Muscle layer of duodenum (tissue), 2 donors: ENCODE data around the gene TAF5L.
"Not testable (repeated sequence)": the region's sequence is repeated elsewhere in the genome, so short reads cannot be mapped to it uniquely, and the experiment has no call there.

Experiments
- H3K27ac ChIP-seq: one replicate; pipeline ENCODE4 v1.7.0; 2013; ENCODE audit warnings: mild to moderate bottlenecking, low read length
- H3K27me3 ChIP-seq: one replicate; pipeline ENCODE4 v1.7.0; 2013; ENCODE audit warnings: low read depth, mild to moderate bottlenecking, control low read depth, low read length
- H3K36me3 ChIP-seq, 2 donors: one replicate each; pipeline ENCODE4 v1.7.0; 2013; ENCODE audit warnings: low read length in 2 of 2, control low read depth in 1 of 2, mild to moderate bottlenecking in 1 of 2; ENCODE audit not compliant: insufficient read depth in 2 of 2, control insufficient read depth in 1 of 2
- H3K4me1 ChIP-seq, 2 donors: one replicate each; pipeline ENCODE4 v1.7.0; 2013; ENCODE audit warnings: low read length in 2 of 2, mild to moderate bottlenecking in 2 of 2, control low read depth in 1 of 2, moderate library complexity in 1 of 2; ENCODE audit not compliant: insufficient read depth in 2 of 2, control insufficient read depth in 1 of 2
- H3K4me3 ChIP-seq, 2 donors: one replicate each; pipeline ENCODE4 v1.7.0; 2013; ENCODE audit warnings: low read length in 2 of 2, low read depth in 1 of 2, mild to moderate bottlenecking in 1 of 2
- H3K9me3 ChIP-seq, 2 donors: one replicate each; pipeline ENCODE4 v1.7.0; 2013; ENCODE audit warnings: low read length in 2 of 2, control low read depth in 1 of 2, mild to moderate bottlenecking in 1 of 2; ENCODE audit not compliant: control insufficient read depth in 1 of 2
- donor health status: healthy.

TAF5L gene

GRCh38 chr1:229563701-229564100 is 62.2 kb downstream of the TAF5L start:
- Histone ChIP-seq H3K27ac (peak overlapping the region; percentile 93), H3K4me1 (peaks cover 0 to 4% of the 10 kb centered on the region in 2 donors), H3K4me3 (peak overlapping the region in 1 of 2 donors; percentile 34), H3K36me3 (no peaks in the 10 kb centered on the region), H3K27me3 (no peaks in the 10 kb centered on the region), H3K9me3 (no peaks in the 10 kb centered on the region)

GRCh38 chr1:229563241-229563640 is 62.7 kb downstream of the TAF5L start:
- Histone ChIP-seq H3K9me3 (no peaks in the 10 kb centered on the region), H3K4me3 (peak overlapping the region in 1 of 2 donors; percentile 34), H3K4me1 (peaks cover 0 to 4% of the 10 kb centered on the region in 2 donors), H3K27me3 (no peaks in the 10 kb centered on the region), H3K36me3 (no peaks in the 10 kb centered on the region), H3K27ac (peak overlapping the region; percentile 93)

DNA sequence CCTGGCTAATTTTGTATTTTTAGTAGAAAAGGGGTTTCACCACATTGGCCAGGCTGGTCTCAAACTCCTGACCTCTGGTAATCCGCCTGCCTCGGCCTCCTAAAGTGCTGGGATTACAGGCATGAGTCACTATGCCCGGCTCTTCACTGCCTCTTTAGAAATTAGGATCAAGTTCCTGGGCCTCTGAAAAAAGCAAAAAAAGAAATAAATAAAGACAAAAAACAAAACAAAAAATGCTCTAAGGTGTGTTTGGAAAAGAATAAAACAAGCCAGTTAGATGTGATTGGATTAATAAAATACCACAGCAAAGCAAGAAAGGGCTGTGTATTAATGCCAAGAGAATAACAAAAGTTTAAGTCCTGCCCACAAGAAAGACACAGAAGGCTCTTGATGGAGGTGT is 63.2 kb downstream of the TAF5L start:
- Histone ChIP-seq H3K4me3 (no peak overlapping the region), H3K27ac (peak overlapping the region; percentile 93), H3K9me3 (no peaks in the 10 kb centered on the region), H3K27me3 (no peaks in the 10 kb centered on the region), H3K36me3 (no peaks in the 10 kb centered on the region), H3K4me1 (peaks cover 0 to 4% of the 10 kb centered on the region in 2 donors)

DNA sequence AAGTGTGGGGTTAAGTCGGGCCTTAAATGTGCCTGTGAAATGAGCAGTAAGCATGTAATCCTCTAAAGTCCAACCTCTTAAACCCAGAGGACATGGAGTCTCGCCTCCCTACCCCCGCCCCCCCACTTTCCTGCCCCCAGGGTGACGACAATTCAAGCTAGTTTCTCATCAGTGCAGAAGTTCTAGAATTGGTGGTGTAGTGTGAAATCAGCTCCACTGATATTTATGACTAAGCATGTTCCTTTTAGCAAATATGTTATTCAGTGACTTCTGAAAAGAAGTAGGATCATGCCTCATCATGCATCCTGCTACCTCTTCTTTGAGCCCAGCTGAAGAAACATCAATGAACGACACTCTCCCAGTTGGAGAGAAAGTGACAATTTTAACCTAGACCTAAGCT is 64.8 kb downstream of the TAF5L start:
- H3K36me3 ChIP-seq, result no peaks in the 10 kb centered on the region
- H3K27me3 ChIP-seq, result no peaks in the 10 kb centered on the region
- no peaks in the 10 kb centered on the region for H3K9me3 ChIP-seq
- H3K4me1 ChIP-seq, result peaks cover 6 to 19% of the 10 kb centered on the region in 2 donors
- no peak overlapping the region for H3K4me3 ChIP-seq
- H3K27ac ChIP-seq, result no peak overlapping the region

GRCh38 chr1:229560124-229560523 is 65.8 kb downstream of the TAF5L start:
- H3K36me3 ChIP-seq, H3K4me3 ChIP-seq, H3K27me3 ChIP-seq, H3K27ac ChIP-seq, H3K9me3 ChIP-seq: not testable (repeated sequence)
- peaks cover 6 to 26% of the 10 kb centered on the region in 2 donors for H3K4me1 ChIP-seq

DNA sequence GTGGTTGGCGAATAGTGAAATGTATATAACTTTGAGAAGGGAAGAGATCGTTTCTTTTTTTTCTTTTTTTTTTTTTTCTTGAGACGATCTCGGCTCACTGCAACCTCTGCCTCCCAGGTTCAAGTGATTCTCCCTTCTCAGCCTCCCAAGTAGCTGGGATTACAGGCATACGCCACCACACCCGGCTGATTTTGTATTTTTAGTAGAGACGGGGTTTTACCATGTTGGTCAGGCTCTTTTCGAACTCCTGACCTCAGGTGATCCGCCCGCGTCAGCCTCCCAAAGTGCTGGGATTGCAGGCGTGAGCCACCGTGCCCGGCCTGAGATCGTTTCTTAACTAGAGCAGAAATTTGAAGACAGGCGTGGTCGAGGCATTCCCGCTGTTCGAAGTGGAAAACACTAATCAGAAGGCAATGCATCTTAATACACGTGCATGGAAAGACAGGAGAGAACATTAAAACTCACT is 66.6 kb downstream of the TAF5L start:
- Histone ChIP-seq H3K4me1 (peaks cover 6 to 33% of the 10 kb centered on the region in 2 donors), H3K27ac (peak overlapping the region; percentile 63), H3K4me3 (peak overlapping the region; percentile 66 to 96)
- not testable (repeated sequence) for H3K36me3 ChIP-seq, H3K27me3 ChIP-seq, H3K9me3 ChIP-seq

- H3K4me1 ChIP-seq, result peaks cover 6 to 33% of the 10 kb centered on the region in 2 donors
- H3K4me3 ChIP-seq, result peak within 1 kb of the TSS; percentile 74 to 96
- H3K36me3 ChIP-seq, result no peaks in the 10 kb centered on the region
- no peaks in the 10 kb centered on the region for H3K9me3 ChIP-seq
- H3K27me3 ChIP-seq, result no peaks in the 10 kb centered on the region
- peak within 1 kb of the TSS; percentile 63 for H3K27ac ChIP-seq
Measured at GRCh38 chr1:229558460-229559335, 67.2 kb downstream of the TAF5L start, which contains the start of gene ABCB10. Gene ABCB10, minus strand, starts transcription at chr1:229558707. Its CDS starts 55 bp downstream, at chr1:229558652.

- Histone ChIP-seq H3K36me3 (no peaks in the 10 kb centered on the region), H3K9me3 (no peaks in the 10 kb centered on the region), H3K27ac (peak overlapping the region; percentile 53), H3K4me1 (peaks cover 6 to 33% of the 10 kb centered on the region in 2 donors), H3K4me3 (peak overlapping the region; percentile 74 to 96), H3K27me3 (no peaks in the 10 kb centered on the region)
Measured at GRCh38 chr1:229557913-229558414, 68.0 kb downstream of the TAF5L start.

DNA sequence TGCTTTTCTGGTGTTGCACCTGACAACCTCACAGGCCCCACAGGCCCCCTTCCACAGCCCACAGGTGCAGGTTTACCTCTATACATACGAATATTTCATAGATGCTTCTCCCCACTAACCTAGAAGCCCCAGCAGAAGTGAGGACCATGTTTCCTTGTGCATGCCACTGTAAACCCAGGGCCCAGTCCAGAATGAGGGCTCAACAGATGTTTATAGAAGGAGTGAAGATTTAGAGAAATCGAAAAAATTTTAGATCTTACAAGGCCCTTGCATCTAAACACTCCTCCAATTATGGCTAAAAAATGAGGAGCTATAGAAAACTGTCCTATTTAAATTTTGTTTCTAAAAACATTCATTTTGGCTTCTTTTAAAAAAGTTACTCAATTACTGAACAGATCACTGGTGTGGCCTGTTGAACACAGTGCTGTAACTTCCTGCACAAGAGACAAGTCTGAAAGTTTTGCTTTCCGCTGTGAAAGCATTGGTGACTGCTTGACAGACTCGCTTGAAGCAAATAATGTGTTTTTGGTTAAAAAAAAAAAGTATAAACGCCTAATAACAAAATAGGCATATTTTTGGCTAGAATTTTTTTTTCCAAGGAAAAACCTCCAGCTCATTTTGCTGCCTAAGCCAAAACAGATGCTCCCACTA is 68.6 kb downstream of the TAF5L start:
- Histone ChIP-seq H3K27me3 (no peaks in the 10 kb centered on the region), H3K4me3 (peak overlapping the region; percentile 74 to 85), H3K9me3 (no peaks in the 10 kb centered on the region), H3K27ac (peak overlapping the region; percentile 53), H3K4me1 (peaks cover 6 to 33% of the 10 kb centered on the region in 2 donors), H3K36me3 (no peaks in the 10 kb centered on the region)

GRCh38 chr1:229554886-229555621 is 70.9 kb downstream of the TAF5L start:
- H3K27ac ChIP-seq, result no peak overlapping the region
- peaks cover 6 to 37% of the 10 kb centered on the region in 2 donors for H3K4me1 ChIP-seq
- no peaks in the 10 kb centered on the region for H3K27me3 ChIP-seq
- H3K36me3 ChIP-seq, result no peaks in the 10 kb centered on the region
- H3K9me3 ChIP-seq, result no peaks in the 10 kb centered on the region
- H3K4me3 ChIP-seq, result no peak overlapping the region
